ENCODE results near the gene KRTAP20-2.

DNA sequence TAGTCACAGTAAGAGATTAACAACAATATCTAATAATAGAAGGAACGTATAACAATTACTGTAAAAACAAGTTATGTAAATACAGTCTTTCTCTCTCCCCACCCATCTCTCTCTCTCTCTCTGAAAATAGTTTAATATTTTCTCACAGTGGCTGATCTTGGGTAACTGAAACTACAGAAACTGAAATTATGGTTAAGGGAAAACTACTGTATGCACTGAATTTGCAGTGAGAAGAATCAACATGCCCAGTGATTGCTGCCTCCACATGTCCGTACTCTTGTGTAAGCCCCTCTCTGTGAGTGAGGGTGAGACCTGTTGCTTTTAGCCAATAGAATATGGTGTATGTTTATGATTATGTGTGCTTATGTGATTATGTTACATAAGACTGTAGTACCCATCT, 22.9 kb upstream of the KRTAP20-2 start:
- TF ChIP-seq, protein P1, sequence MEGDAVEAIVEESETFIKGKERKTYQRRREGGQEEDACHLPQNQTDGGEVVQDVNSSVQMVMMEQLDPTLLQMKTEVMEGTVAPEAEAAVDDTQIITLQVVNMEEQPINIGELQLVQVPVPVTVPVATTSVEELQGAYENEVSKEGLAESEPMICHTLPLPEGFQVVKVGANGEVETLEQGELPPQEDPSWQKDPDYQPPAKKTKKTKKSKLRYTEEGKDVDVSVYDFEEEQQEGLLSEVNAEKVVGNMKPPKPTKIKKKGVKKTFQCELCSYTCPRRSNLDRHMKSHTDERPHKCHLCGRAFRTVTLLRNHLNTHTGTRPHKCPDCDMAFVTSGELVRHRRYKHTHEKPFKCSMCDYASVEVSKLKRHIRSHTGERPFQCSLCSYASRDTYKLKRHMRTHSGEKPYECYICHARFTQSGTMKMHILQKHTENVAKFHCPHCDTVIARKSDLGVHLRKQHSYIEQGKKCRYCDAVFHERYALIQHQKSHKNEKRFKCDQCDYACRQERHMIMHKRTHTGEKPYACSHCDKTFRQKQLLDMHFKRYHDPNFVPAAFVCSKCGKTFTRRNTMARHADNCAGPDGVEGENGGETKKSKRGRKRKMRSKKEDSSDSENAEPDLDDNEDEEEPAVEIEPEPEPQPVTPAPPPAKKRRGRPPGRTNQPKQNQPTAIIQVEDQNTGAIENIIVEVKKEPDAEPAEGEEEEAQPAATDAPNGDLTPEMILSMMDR (IDR thresholded peaks at IDR 0.05; ENCODE audit: poor library complexity), result no peak
- TF ChIP-seq EZH2 (IDR thresholded peaks at IDR 0.05; ENCODE audit: borderline replicate concordance), result no peak
